GM21423 (cell line): ENCODE measurements around the gene EVC2.

ENCODE experiments used
- ATAC-seq: cut with Tn5 transposase; IDR thresholded peaks from one replicate; pipeline ENCODE4 v1.9.1; 2021; ENCODE audit warnings: mild to moderate bottlenecking, moderate library complexity; ENCODE audit not compliant: unreplicated experiment

EVC2 gene

DNA sequence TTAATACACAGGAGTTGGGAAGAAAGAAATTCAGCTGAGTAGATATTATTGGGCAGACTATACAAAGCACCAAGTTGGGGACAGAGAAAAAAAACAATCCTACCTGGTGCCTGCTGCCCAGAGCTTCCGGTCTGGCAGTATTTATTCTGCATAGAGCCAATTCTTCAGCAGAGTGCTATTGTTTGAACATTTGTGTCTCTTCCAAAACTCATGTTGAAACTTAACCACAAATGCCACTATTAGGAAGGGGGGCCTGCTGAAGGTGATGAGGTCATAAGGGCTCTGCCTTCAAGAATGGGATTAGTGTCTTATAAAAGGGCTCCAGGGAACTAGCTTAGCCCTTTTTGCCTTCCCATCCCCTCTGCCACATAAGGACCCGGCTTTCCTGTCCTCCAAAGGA lies 136.2 kb downstream of the EVC2 start:
- ATAC-seq, result no peak

DNA sequence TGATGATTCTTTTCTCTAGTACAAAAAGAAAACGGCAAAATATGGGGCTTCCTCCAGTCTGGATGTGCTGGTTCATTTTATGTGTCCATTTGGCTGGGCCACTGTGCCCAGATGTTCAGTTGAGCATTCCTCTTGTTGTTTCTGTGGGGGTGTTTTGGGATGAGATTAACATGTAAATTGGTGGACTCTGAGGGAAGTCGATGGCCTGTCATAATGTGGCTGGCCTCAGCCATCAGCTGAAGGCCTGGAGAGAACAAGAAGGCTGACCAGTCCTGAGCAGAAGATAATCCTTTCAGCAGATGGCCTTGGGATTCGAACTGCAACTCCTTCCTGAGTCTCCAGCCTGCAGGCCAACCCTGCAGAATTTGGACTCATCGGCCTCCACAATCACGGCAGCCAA lies 136.7 kb downstream of the EVC2 start:
- no peak for ATAC-seq

DNA sequence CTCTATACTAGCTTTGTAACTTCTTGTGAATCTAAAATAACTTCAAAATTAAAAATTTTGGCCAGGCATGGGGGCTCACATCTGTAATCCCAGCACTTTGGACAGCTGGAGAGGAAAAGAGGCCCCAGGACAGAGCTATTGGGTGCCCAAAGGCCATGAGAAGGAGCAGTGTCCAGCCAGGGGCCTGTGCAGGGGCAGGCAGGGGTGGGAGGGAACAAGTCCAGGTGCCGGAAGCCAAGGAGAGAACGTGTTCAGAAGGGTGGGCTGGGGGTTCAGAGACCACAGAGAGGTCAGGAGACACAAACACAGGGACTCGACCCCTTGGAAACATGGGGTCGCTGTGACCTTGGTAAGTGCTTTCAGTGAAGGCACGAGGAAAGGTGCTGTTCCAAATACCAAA lies 138.9 kb downstream of the EVC2 start:
- ATAC-seq, result no peak

DNA sequence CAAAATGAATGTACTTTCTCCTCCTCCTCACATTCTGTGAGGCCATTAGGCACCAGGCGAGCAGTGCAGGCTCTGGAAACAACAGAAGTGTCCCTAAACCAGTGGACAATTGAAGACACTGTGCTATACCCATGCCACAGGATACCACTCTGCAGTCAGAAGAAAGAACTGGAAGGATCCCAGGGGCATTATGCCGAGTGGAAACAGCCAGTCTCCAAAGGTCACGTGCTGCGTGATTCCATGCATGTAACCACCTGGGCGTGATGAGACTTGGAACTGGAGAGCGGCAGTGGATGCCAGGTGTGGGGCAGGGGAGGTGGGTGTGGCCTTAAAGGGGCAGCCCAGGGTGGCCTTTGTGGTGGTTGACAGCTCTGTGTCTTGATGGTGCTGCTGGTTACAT lies 139.4 kb downstream of the EVC2 start:
- ATAC-seq, result no peak

DNA sequence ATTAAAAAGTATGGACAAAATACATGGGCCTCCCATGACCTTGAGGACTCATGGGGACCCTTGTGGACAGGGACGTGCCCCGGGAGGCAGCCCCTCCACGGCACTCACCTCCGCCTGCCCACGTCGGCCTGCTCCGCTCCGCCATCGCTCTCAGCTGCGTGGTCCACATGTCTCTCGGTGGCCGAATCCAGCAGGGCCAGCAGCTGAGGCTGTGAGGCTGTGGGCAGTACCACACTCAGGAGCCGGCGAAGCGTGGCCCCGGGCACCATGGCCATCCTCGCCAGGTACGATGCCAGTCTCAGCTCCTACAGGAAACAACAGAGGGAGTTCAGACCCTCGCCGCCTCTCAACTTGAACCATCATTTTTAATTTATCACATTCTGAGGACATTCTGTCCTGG lies 140.0 kb downstream of the EVC2 start:
- ATAC-seq, result no peak

DNA sequence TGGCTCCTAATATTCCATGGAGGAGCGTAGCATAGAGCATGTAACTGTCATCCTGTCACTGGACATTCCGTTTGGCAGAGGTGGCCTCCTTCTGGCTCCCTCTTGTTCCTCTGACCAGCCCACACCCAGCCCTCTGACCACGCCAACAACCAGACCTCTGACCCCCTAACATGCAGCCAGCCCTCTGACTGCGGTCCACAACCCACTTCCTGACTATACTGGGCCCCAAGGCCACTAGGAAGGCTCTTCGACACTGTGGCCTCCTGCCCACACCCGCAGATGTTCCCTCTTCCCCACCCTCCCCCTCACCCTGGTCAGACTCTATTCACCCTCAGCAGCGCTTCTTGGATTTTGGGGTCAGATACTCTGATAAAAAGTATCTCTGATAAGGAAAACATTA lies 141.4 kb downstream of the EVC2 start:
- no peak for ATAC-seq

DNA sequence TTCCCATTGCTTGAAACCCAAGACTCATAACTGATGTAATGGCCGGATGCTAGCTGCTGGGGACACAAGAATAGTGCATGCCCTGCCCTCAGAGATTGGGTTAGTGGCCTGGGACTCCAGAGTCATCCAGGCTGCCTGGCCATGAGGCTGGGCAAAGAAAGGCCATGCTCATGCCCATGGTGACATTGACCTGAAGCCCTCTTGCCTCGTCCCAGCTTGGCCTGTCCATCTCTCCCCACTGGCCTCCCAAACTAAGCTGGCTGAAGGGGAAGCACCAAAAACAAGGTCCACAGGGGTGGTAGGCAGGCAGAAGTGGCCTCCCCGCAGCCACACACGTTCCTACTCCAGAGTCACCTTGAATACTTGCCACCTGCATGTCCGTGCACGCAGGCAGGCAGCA lies 141.8 kb downstream of the EVC2 start:
- no peak for ATAC-seq

DNA sequence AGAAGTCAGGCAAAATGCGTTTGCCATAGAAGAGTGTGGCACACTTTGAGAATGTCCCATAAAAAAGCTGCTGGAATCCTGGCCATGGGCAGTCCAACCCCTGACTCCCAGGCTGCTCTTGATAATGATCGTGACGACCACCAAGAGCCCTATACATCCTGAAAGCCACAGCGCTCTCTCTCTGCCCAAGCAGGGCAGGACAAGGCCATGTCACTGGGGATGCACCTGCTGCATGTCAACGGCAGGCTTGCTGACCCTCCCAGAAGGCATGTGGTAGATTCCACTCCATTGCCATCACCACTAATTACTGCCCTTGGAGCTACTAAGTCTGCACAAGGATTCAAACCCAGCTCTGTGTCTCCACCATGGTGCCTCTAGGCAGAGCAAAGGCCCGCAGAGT lies 144.5 kb downstream of the EVC2 start:
- no peak for ATAC-seq

DNA sequence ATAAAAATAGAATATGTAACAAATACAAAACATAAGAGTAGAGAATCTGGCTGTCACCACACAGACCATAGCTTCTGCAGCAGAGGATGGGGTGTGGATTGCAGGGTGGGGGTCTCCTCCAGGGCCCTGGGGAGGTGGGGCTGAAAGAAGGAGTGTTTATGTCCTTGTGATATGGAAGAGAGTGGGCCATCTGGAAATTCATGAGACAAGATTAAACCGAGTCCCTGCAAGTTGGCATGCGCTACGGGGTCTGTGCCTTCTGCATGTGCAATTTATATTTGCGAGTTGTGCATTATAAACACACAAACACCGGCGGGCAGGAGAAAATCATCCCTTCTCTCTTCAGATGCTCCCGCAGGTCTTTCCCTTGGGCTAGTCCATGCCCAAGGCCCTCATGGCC lies 145.9 kb downstream of the EVC2 start:
- ATAC-seq, result no peak

DNA sequence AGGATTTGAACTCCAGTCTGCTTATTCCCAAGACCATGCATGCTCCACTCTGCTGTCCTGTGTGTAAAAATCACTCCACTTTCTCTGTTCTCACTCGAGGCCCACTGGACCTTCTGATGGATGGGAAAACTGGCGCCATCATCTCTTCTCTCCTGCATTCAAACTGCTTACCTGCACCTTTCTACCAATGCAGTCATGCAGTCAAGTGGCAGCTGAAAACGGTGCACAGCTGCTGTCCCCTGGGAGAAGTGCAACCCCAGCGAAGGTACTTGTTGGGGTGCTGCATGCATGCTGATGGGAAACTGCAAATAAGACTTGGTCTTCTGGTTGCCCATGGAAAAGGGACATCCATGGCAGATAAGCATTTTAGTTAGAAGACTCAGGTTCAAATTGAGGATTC lies 147.1 kb downstream of the EVC2 start:
- ATAC-seq, result no peak

DNA sequence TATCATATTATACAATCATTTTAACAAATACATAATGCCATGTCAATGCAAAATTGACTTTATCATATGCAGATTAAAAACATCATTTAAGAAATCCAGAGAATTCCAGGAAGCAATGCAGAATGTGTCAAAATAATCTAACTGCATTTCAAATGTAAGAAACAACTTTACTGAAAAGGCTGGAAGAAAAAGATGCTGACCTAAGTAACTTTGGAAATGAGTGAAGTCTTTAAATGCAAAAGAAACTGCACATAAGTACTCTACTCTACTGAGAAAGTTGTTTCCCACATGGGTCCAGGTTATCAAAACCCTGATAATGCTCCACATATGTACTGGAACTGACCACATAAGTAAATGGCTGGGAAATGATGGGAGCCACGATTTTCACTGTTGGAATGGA lies 149.9 kb downstream of the EVC2 start:
- ATAC-seq, result no peak

DNA sequence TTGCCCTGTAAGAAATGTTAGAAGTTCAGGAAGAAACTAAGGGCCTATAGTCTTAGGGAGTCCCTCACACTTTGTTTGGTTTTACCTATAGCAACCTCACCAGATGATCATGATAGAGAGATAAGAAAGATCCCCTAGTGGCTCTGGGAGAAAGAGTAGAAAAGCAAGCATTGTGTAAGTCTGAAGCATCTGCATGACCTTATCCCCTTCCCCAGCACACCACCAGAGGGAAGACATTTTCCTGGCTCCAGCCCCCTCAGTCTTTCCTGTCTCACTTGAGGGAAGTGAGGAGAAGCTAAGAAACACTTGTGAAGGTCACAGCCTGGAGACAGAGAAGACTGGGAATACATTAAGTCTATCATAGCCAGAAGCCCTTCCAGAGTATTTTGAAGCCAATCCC lies 154.0 kb downstream of the EVC2 start:
- no peak for ATAC-seq

DNA sequence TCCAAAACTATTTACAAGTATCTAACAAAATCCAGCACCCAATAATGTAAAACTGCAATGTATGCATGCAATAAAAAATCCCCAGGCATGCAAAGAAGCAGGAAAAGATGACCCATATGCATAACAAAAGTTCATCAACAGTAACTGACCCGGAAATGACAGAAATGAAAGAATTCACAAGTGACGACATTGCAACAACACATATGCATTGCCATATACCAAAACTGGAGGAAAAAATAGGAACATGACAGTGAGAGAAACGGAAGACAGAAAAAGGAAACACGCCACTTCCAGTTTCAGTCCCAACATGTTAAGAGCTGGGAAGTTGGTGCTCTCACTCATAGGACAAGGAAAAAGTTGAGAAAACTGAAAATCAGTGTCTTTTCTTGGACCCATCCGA lies 154.6 kb downstream of the EVC2 start:
- ATAC-seq, result no peak

DNA sequence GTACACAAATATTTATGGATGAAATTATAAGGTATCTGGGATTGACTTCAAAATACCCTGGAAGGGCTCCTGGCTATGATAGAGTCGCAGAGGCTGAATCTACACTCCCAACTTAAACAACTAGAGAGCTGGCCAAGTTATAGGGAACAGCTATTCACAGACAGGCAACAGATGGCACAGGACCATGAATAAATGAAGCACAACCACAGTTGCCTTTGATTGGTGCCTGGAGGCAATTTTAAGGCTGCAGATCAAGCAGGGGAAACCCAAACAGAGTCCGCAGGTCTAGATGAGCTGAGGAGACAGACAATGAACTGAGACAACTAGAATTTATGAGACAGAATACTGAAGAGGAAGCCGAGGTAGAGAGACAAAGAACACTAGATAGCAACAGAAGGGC lies 155.9 kb downstream of the EVC2 start:
- no peak for ATAC-seq

DNA sequence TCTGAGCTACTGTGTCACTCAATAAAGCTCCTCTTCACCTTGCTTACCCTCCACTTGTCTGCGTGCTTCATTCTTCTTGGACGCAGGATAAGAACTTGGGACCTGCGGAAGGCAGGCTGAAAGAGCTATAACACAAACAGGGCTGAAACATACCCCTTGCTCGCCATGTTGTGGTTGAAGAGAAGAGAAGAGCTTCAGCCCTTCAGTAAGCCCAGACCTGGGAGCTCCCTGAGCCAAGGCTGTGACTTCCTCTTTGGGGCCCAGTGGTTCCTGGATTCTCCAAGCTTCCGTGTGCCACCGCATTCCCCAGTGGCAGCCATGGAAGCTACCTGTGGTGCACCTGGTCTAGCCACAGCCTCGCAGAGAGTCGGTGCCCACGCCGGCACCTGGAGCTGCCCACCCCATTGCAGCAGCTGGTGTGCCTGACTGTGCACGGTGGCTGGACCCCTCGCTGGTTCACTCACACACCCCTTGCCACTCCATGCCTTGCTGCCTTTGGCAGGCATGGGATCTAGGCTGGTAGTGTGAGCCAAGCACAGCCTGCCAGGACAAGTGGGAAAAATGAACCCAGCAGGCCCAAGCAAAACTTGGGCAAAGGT lies 160.6 kb downstream of the EVC2 start:
- ATAC-seq, result no peak

DNA sequence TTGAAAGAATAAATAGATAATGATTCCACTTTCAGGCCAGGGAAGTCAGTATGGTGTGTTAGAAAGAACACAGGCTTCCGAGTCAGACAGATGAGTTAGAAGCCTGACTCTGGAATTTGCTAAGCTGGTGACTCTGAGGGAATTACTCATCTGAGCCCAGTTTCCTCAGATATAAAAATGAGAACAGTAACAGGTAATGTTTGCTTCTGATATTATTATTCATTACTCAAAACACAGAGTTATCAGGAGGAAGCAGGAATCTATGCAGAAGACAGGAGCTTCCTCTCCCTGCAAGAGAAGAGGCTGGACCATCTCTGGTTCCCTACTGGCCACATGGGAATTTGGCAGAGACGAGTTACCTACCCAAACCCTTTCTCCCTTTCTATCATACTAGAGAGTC lies 163.1 kb downstream of the EVC2 start:
- no peak for ATAC-seq

DNA sequence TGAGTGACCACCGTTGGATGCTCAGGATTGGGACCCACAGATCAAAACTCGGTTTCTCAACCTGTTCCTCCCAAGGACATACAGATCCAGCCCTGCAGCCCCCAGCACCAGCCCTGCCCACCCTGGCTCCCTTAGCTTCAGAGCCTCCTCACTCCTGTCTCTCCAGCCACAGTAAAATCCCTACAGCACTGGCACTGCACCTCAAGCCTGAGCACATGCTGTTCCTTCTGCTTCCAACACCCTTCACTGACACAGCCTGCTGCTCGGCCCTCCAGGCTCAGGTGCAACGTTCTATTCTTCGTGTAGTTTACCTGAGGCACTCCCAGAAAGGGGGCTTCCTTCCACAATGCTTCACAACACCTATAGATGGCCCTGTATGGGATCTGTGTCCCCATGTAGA lies 163.6 kb downstream of the EVC2 start:
- no peak for ATAC-seq

DNA sequence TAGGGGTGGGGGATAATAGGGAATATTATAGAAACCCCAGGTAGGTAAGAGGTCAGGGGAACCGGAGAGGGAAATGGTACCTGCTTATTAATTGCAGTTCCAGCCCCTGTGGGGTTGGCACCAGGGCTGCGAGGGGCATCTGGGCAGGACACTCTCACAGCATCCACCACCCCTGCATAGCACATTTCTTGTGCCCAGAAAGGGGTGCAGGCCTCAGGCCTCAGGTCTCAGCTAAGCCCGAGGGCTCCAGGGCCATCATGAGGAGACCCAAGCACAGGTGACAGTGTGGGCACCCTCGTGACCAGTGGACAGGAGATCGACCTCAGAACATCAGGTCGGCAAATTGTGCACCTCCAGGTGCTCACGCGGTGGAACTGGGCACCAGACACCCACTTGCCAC lies 164.7 kb downstream of the EVC2 start:
- no peak for ATAC-seq

DNA sequence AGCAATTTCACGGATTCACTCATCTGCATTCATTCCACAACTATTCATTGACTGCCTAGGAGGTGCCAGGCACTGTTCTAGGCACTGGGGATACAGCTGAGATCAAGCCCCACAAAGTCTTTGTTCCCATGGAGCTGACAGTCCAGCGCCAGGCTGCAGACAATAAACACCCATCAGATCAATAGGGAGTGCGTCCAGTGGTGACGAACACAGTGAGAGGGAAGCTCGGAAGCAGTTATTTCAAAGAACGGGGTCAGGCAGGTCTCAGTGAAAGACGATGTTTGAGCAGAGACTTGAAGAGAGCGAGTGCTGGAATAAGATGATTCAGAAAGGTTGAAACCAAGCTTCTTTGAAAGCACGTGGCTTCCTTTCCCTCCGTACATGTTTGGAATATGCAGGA lies 167.2 kb downstream of the EVC2 start:
- no peak for ATAC-seq

DNA sequence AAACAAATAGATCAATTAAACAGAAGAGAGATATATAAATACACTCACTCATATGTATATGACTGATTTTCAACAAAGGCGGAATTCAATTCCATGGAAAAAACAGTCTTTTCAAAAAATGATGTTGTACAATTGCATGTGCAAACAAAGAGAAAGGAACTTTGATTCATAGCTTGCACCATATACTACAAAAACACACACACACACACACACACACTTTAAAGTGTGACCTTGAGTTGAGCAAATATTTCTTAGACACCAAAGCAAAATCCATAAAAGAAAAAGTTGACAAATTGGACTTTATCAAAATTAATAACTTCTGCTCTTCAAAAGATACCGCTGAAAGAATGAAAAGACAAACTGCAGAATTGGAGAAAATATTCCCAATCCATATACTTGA lies 168.8 kb downstream of the EVC2 start:
- ATAC-seq, result no peak

DNA sequence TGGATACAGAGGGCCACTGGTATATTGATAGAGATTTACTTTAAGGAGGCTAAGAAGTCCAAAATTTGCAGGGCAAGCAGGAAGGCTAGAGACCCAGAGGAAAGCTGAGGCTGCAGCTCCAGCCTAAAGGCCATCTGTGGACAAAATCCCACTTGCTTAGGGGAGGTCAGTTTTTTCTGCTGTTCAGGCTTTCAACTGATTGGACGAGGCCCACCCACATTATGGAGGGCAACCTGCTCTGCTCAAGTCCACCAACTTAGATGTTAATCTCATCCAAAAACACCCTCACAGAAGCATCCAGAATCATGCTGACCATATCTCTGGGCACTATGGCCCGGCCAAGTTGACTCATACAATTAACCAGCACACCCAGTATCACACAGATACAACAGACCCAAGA lies 176.3 kb downstream of the EVC2 start:
- ATAC-seq, result no peak

DNA sequence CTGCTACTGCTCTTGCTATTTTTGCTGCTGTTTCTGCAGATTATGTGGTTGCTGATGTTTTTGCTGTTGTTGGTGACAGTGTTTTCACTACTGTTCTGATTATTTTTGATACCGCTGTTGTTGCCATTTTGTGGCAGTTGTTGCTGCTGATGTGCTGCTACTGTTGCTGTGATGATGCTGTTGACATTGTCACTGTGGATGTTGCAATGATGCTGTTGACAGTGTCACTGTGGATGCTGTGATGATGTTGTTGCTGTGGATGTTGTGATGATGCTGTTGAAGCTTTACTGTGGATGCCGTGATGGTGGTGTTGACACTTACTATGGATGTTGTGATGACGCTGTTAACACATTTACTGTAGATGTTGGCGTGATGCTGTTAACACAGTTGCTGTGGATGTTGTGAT lies 180.3 kb downstream of the EVC2 start:
- no peak for ATAC-seq

DNA sequence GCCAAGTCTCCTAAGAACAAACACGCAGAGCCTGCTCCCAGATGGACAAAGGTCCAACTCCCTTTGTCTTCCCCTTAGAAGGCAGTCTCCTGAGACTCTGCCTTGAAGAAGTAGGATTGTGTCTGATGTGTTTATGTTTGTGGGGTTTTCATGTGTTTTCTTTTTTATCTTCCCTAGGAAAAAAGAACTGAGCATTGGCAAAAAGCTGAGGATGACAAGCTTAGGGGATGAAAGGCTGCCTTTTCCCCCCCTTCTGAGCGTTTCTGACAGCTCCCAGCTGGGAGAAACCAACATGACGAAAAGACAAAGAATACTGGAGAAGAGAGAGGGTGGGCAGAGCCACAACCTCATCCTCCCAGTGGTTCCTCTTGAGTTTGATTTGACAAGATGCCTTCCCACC lies 181.1 kb downstream of the EVC2 start:
- no peak for ATAC-seq
